HEK293 (cell line): ENCODE data around the gene VAT1L.

ENCODE experiments used
- CTCF ChIA-PET: fragments of 350-600 bp; formaldehyde crosslinking; extraction: SDS; loops from one replicate; lab custom pipeline; 2021; ENCODE audit warnings: antibody characterized with exemption; lab: Yijun Ruan, JAX
- POLR2A ChIA-PET: fragments of 300-600 bp; formaldehyde crosslinking; extraction: SDS; loops from one replicate; lab custom pipeline; 2020; ENCODE audit warnings: antibody characterized with exemption, inconsistent platforms; lab: Yijun Ruan, JAX
- H3K27ac ChIP-seq: fragments of 200-500 bp; sonication (Bioruptor generic); 2 replicates; pipeline ENCODE4 v1.5.1; 2014; ENCODE audit warnings: low read depth, low read length, control low read depth, inconsistent platforms; ENCODE audit errors: extremely low read depth
- H3K36me3 ChIP-seq, 2 experiments: fragments of 200-500 bp in 1 of 2; sonication (Bioruptor generic) in 1 of 2; 1 replicate in 1 of 2; 2 replicates in 1 of 2; pipeline ENCODE4 v1.5.1; 2014 to 2017; ENCODE audit warnings: inconsistent platforms in 2 of 2, low read length in 2 of 2; ENCODE audit not compliant: control insufficient read depth in 2 of 2, insufficient read depth in 1 of 2
- H3K4me1 ChIP-seq: fragments of 200-500 bp; sonication (Bioruptor generic); 2 replicates; pipeline ENCODE4 v1.5.1; 2014; ENCODE audit warnings: mild to moderate bottlenecking, low read length, inconsistent platforms; ENCODE audit not compliant: control insufficient read depth, insufficient read depth
- H3K4me3 ChIP-seq: 2 replicates; pipeline ENCODE4 v1.5.1; 2011; ENCODE audit warnings: low read depth, mild to moderate bottlenecking, control low read depth, low read length, moderate library complexity
- H3K9me3 ChIP-seq: fragments of 200-500 bp; sonication (Bioruptor generic); 2 replicates; pipeline ENCODE4 v1.5.1; 2014; ENCODE audit warnings: low read depth, low read length, inconsistent platforms; ENCODE audit not compliant: control insufficient read depth, insufficient read depth
- CTCF ChIP-seq: fragments of 450-650 bp; formaldehyde crosslinking; IDR thresholded peaks from 2 replicates; pipeline ENCODE4 v1.5.1; 2016; ENCODE audit warnings: missing biosample characterization, missing genetic modification characterization
- EGR2 ChIP-seq: fragments of 450-650 bp; formaldehyde crosslinking; IDR thresholded peaks from 2 replicates; pipeline ENCODE4 v1.5.1; 2016; ENCODE audit warnings: low read depth, missing biosample characterization, missing genetic modification characterization
- ELK4 ChIP-seq: IDR thresholded peaks from 2 replicates; pipeline ENCODE4 v1.6.1; 2011; ENCODE audit warnings: mild to moderate bottlenecking, low read depth, low read length, borderline replicate concordance
- HOXD13 ChIP-seq: sonication (generic); formaldehyde crosslinking; IDR thresholded peaks from 2 replicates; pipeline ENCODE4 v1.8.0; 2022; ENCODE audit warnings: missing genetic modification reagents, borderline replicate concordance
- TSHZ1 ChIP-seq: fragments of 450-650 bp; formaldehyde crosslinking; IDR thresholded peaks from 2 replicates; pipeline ENCODE4 v1.5.1; 2016; ENCODE audit warnings: missing biosample characterization, missing genetic modification characterization, borderline replicate concordance
- ZBTB17 ChIP-seq: fragments of 450-650 bp; formaldehyde crosslinking; IDR thresholded peaks from 2 replicates; pipeline ENCODE4 v1.5.1; 2016; ENCODE audit warnings: missing biosample characterization, missing genetic modification characterization
- ZFHX2 ChIP-seq: fragments of 450-650 bp; formaldehyde crosslinking; conservative IDR thresholded peaks from 2 replicates; pipeline ENCODE4 v1.5.1; 2016; ENCODE audit warnings: missing biosample characterization, missing genetic modification characterization
- ZIC2 ChIP-seq: fragments of 450-650 bp; formaldehyde crosslinking; IDR thresholded peaks from 2 replicates; pipeline ENCODE4 v1.5.1; 2016; ENCODE audit warnings: missing biosample characterization, missing genetic modification characterization
- ZNF114 ChIP-seq: fragments of 450-650 bp; formaldehyde crosslinking; IDR thresholded peaks from 2 replicates; pipeline ENCODE4 v1.5.0; 2017; ENCODE audit warnings: missing biosample characterization, missing genetic modification characterization
- ZNF280C ChIP-seq: fragments of 450-650 bp; formaldehyde crosslinking; IDR thresholded peaks from 2 replicates; pipeline ENCODE4 v1.5.1; 2016; ENCODE audit warnings: missing biosample characterization, missing genetic modification characterization
- ZNF433 ChIP-seq: fragments of 450-650 bp; formaldehyde crosslinking; IDR thresholded peaks from 2 replicates; pipeline ENCODE4 v1.5.1; 2016; ENCODE audit warnings: missing biosample characterization, missing genetic modification characterization, low read depth
- ZNF555 ChIP-seq: fragments of 450-650 bp; formaldehyde crosslinking; conservative IDR thresholded peaks from 2 replicates; pipeline ENCODE4 v1.5.1; 2017; ENCODE audit warnings: missing biosample characterization, mild to moderate bottlenecking, missing genetic modification characterization, inconsistent platforms
- ZNF623 ChIP-seq: fragments of 450-650 bp; formaldehyde crosslinking; IDR thresholded peaks from 2 replicates; pipeline ENCODE4 v1.5.1; 2016; ENCODE audit warnings: missing biosample characterization, missing genetic modification characterization
- ZNF704 ChIP-seq: fragments of 450-650 bp; formaldehyde crosslinking; IDR thresholded peaks from 2 replicates; pipeline ENCODE4 v1.5.1; 2016; ENCODE audit warnings: missing biosample characterization, missing genetic modification characterization
- ZNF785 ChIP-seq: fragments of 450-650 bp; formaldehyde crosslinking; IDR thresholded peaks from 2 replicates; pipeline ENCODE4 v1.5.1; 2016; ENCODE audit warnings: missing biosample characterization, missing genetic modification characterization
- ZNF843 ChIP-seq: fragments of 450-650 bp; formaldehyde crosslinking; IDR thresholded peaks from 2 replicates; pipeline ENCODE4 v1.5.1; 2016; ENCODE audit warnings: missing biosample characterization, missing genetic modification characterization

The VAT1L gene

GRCh38 chr16:77890075-77890474 lies 101.7 kb downstream of the VAT1L start (continued):
- TF ChIP-seq ZFHX2 (tag by site-specific recombination), result peak; percentile 38
- TF ChIP-seq CTCF (tag by site-specific recombination), result no peak

GRCh38 chr16:77894162-77894561 lies 105.8 kb downstream of the VAT1L start:
- TF ChIP-seq ZNF433 (tag by site-specific recombination), result no peak
- no peak for TF ChIP-seq EGR2 (tag by site-specific recombination)
- TF ChIP-seq ZNF843, result no peak
- TF ChIP-seq HOXD13 (CRISPR knock-in tag), result no peak
- no peak for TF ChIP-seq ZNF623
- TF ChIP-seq ELK4, result no peak
- no peak for TF ChIP-seq ZNF785 (tag by site-specific recombination)
- no peak for TF ChIP-seq ZNF704 (tag by site-specific recombination)
- TF ChIP-seq ZNF555 (tag by site-specific recombination), result no peak
- no peak for TF ChIP-seq ZNF114 (tag by site-specific recombination)
- TF ChIP-seq ZNF280C (tag by site-specific recombination), result no peak
- TF ChIP-seq ZBTB17 (tag by site-specific recombination), result no peak
- TF ChIP-seq ZIC2 (tag by site-specific recombination), result no peak
- TF ChIP-seq TSHZ1 (tag by site-specific recombination), result no peak
- TF ChIP-seq CTCF (tag by site-specific recombination), result no peak
- no peak overlapping the region for H3K4me3 ChIP-seq
- CTCF ChIA-PET, result no interaction called here
- no peaks in the 10 kb centered on the region for H3K9me3 ChIP-seq
- POLR2A ChIA-PET, result no interaction called here
- peaks cover 9% of the 10 kb centered on the region for H3K4me1 ChIP-seq
- no peaks in the 10 kb centered on the region for H3K36me3 ChIP-seq
- no peak overlapping the region for H3K27ac ChIP-seq
